CD4-positive, alpha-beta T cell treated with Interleukin-10 for 1 hour (primary cell): Measurements from ENCODE around the gene GRIN1.
"Not testable (repeated sequence)": the region's sequence is repeated elsewhere in the genome, so short reads cannot be mapped to it uniquely, and the experiment has no call there.

ENCODE experiments used
- DNase-seq: peaks from one replicate; pipeline ENCODE4 v3.0.0-alpha.2; 2020

The GRIN1 gene

GRCh38 chr9:137128862-137129455 is 10.0 kb upstream of the GRIN1 start:
- DNase-seq: no peak

- peak; percentile 90 for DNase-seq
Observed at GRCh38 chr9:137129456-137130175, 9.3 kb upstream of the GRIN1 start.

GRCh38 chr9:137130176-137130755 is 8.7 kb upstream of the GRIN1 start:
- no peak for DNase-seq

- no peak for DNase-seq
Observed at GRCh38 chr9:137134191-137134590, 4.8 kb upstream of the GRIN1 start.

GRCh38 chr9:137135154-137135553 is 3.8 kb upstream of the GRIN1 start:
- DNase-seq: not testable (repeated sequence)

- DNase-seq: no peak
Observed at GRCh38 chr9:137136261-137136880, 2.6 kb upstream of the GRIN1 start.

GRCh38 chr9:137136881-137137607 is 1.9 kb upstream of the GRIN1 start:
- DNase-seq: no peak

- DNase-seq: no peak
Observed at GRCh38 chr9:137138058-137138721, 764 bp upstream of the GRIN1 start.

GRCh38 chr9:137139468-137140150 is 655 bp downstream of the GRIN1 start:
- DNase-seq: no peak

GRCh38 chr9:137140151-137141012 is 1.4 kb downstream of the GRIN1 start:
- no peak for DNase-seq

GRCh38 chr9:137141050-137141810 is 2.3 kb downstream of the GRIN1 start:
- no peak for DNase-seq

- no peak for DNase-seq
Observed at GRCh38 chr9:137141976-137142936, 3.3 kb downstream of the GRIN1 start.

- DNase-seq: no peak
Observed at GRCh38 chr9:137143459-137143858, 4.5 kb downstream of the GRIN1 start.

GRCh38 chr9:137145731-137146526 is 7.0 kb downstream of the GRIN1 start:
- DNase-seq: no peak

GRCh38 chr9:137146527-137146918 is 7.6 kb downstream of the GRIN1 start:
- DNase-seq: no peak

- DNase-seq: no peak
Observed at GRCh38 chr9:137147091-137147792, 8.3 kb downstream of the GRIN1 start.

- no peak for DNase-seq
Observed at GRCh38 chr9:137147793-137148160, 8.8 kb downstream of the GRIN1 start.

GRCh38 chr9:137148242-137148641 is 9.3 kb downstream of the GRIN1 start:
- no peak for DNase-seq
